Brain pericyte (primary cell): Measurements from ENCODE around the gene STK38L.

Source experiments
- DNase-seq: peaks from one replicate; pipeline ENCODE4 v3.0.0-alpha.2; 2012; ENCODE audit warnings: low read depth, low spot score

Gene STK38L

DNA sequence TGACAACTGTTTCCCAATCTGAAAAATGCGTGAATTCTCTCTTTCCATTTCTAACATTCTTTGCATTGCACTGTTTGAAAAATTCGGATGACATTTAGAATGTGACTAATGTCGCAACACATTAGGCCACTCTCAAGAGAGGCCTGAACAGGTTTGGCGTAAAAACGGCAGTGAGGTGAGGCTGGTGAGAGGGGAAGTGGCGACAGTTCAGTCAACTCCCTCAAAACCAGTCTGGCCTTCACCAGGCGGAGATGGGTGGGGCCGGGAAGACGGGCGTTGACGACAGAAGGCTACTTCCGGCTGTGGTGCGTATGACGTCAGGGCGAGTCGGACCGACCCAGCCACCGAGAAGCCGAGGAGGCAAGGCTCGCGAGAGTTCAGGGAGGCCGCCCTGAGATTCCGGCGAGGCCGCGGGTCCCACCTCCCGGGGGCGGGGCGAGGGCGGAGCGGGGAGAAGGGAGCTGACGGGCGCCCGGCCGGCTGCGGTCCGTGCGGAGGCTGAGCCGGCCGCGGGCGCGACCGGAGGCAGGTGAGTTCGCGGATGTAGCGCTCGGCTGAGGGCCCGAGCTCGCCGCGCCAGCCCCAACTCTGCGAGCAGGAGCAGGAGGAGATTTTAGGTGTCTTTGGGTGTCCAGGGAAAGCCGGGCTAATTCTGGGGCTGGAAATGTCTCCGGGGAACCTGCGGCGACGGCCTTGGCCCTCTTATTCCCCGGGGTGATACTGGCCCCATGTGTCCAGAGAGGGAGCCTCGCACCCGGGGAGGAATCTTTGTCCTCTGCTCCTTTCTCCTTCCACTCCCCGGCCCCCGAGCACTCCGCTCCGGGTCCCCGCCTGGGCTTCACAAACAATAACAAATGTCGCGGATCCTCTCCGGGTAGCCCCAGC is at the start of gene STK38L:
Gene STK38L (plus strand): TSS at position 483 of the 885 bp plus-strand sequence. CDS start 53,435 bp downstream, outside the sequence.
- peak; percentile 79 for DNase-seq

DNA sequence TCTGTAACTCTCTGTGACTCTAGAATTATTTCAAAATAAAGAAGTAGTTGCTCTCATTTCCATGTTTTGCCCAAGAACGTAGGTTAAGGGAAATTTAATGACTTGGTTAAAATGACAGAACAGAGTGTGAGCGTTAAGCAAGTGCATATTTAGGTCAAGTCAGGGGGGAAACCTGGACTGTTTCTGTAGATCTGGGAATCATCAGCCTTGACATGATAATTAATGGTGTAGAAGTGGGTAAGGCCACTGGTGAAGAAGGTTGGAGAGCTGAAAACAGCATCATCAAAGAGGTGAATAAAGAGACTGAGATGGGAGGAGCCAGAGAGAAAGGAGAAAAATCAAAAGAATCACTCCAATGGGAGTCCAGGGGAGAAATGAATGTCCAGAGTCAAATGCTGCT is 49.4 kb upstream of the STK38L start:
- no peak for DNase-seq

DNA sequence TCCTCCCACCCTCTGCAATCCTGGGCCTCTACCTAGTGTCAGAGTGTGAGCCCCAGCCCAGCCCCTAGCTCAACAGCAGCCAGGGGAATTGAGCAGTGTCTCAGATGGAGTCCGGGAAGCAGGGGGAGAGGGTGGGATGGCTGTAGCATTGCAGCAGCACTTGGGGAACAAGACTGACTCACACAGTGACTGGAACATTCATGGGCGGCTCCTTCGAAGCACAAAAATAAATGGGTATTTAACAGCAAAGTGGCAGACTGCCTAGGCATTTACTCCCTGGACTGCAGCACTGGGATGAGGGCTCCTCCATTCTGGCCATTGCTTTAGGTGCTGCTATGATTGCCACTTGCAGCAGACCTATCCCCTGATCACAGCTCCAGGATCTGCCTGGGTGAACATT is 46.0 kb upstream of the STK38L start:
- no peak for DNase-seq

DNA sequence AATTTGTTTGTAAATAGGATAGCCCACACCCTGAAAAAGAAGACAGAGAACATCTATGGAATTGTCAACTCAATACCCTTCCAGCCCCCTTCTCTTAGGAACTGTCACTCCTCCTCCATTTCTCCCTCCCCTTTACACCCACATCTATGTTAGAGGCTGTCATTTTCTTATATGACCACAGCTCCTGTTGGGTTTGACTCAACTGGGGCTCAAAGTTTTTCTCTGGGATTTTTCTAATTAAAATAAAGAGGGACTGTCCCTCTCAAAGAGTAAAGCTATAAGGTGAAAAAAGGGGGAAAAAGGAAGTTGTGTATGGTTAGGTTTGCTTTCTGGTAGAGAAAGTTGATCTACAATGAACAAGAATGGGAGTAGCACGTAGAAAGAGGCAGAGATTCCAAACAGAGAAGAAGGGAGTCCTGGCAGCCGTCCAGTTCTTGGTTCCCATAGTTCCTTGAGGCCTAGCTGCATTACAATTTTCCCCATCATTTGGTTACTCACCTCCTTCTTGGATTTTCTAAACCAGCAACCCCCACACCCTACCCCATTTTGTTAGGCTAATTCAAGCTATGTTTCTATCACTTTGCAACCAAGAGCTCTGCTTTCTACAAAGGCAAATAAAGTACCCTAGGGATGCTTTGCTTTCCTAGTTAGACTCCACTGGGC is 44.3 kb upstream of the STK38L start:
- DNase-seq = no peak

DNA sequence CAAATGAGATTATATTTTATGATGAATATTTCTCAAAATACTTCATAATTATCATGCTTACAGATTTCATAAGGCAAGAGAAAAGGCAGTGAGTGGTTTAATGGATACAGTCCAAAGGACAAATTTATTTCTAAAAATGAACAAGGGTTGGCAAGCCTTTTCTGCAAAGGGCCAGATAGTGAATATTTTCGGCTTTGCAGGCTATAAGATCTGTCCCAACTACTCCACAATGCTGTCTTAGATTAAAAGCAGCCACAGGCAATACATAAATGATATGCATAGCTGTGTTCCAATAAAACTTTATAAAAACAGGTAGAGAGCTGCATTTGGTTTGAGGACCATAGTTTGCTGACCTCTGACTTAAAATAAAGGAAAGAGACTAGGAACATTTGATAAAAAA is 42.9 kb upstream of the STK38L start:
- no peak for DNase-seq

DNA sequence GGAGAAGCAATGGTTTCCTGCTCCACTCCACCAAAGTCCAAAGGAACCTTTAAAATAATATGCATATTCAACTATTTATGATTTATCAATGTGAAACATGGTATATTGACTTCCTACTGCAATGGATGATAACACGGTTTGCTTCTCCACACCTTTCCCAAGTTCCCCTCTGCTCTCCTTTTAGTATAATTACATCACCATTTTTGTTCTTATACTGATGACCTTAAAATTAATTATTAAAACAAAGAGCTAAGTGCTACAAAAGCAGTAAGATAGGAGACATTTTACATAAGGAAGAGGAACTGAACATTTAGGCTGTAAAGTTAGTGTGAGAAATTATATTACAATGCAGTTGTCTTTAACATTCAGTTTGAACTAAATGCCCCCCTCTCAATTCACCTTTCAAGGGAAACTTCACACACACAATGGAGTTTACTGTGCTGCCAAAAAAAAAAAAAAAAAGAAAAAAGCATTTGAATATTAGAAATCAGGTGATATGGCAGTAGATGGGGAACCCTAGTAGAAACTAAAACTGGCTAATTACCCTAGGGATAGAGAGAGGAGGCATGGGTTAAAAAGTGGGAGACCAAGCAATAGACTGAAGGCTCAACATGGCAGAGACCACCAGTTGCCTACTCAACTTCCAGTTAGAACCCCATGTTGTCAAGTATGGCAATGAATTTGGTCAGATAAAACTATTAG is 37.1 kb upstream of the STK38L start:
- DNase-seq = no peak

DNA sequence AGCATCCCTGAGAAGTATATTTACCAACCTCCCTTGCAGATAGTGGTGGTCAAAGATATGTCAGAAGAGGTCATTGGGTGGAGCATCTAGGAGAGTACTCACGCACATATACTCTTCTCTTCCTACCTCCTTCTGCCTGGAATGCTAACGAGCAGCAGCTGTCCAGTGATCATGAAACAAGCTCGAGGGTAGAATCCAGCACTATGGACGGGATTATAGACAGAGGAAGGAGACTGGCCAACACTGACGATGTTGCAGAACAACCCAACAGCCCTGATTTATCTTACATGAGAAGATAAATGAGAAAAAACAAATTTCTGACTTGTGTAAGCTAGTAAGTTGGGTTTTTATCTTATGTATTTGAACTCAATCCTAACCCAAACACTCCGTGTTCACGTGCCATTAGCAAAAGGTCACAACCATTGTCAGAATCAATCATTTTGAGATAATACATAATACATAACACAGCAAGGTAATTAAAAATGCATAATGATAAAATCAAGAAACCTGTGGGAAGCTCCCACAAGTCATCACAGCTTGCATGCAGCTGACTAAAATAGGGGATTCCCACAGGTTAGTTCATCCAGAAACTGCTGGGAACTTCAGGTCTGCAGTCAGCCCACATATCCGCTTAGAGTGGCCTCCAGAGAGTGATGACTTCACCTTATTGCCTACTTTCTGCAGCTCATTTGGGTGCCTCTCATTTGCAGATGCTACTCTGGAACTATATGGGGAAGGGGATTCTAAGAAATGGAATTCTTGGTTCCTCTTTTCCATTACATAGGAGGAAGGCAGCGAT is 36.3 kb upstream of the STK38L start:
- no peak for DNase-seq

DNA sequence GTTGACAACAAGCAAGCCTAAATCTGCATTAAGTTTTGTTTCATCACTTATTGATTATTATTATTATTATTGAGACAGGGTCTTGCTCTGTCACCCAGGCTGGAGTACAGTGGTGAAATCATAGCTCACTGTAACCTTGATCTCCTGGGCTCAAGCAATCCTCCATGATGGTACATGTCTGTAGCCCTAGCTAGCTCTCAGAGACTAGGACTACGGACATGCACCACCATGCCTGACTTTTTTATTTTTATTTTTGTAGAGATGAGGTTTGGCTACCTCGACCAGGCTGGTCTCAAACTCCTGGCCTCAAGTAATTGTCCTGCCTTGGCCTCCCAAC is 35.7 kb upstream of the STK38L start:
- DNase-seq = no peak

DNA sequence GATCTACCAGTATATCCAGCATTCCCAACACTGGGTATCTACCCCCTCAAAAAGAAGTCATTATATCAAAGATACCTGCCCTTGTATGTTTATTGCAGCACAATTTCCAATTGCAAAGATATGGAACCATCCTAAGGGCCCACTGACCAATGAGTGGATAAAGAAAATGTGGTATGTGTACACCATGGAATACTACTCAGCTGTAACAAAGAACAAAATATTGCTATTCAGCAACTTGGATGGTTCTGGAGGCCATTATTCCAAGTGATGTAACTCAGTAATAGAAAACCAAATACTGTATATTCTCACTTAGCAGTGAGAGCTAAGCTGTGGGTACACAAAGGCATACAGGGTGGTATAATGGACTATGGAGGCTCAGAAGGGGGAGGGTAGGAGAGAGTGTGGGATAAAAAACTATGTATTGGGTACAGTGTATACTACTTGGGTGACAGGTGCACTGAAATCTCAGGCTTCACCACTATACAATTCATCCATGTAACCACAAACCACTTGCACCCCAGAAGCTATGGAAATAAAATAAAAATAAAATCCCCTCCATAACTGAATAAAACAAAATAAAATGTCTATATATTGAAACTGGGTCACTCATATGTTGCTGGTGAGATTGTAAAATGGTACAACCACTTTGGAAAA is 34.7 kb upstream of the STK38L start:
- DNase-seq = no peak

DNA sequence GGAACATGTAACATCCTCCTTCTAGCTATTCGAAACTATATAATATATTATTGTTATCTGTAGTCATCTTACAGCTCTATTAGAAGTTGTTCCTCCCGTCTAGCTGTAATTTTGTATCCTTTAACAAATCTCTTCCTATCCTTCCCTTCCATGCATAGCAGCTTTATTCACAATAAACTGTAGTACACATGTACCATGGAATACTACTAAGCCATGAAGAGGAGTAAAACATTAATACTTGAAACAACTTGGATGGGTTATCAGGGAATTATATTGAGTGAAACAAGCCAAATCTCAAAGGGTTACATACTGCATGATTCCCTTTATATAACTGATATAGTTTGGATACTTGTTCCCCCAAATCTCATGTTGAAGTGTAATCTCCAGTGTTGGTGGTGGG is 33.9 kb upstream of the STK38L start:
- no peak for DNase-seq

DNA sequence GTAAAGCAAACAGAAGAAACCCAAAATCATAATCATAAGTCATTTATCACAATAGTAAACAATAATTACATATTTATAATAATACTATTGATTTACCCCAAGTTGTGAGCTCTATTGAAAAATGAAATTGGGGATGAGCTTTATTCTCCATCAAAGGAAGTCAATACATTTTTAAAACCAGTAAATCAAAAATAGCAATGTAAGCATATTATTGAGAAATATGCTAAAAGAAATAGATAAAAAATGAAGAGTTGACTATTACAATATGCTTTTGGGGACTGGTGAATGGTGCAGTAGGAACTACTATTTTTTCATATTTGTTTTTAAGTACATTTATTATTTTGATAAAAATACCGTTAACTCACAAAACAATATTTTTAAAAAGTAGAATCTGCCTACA is 31.2 kb upstream of the STK38L start:
- DNase-seq = no peak

DNA sequence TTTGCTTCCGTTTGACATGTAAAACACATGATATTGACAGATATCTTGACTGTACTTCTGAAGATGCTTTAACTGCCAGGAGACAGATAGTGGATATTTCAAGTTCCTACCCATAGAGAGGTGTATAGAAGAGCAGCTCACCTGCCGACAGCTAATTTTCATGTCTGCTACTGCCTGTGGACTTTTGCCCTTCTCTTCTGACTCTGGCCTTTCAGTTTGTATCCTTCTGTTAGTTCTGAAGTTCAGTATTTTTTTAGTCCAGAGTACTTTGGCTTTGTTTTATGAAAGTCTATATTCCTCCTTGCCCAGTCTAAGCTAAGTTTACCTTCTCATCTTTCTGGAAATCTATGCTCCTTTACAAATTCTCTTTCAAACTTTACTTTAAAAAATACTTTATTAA is 30.8 kb upstream of the STK38L start:
- no peak for DNase-seq

DNA sequence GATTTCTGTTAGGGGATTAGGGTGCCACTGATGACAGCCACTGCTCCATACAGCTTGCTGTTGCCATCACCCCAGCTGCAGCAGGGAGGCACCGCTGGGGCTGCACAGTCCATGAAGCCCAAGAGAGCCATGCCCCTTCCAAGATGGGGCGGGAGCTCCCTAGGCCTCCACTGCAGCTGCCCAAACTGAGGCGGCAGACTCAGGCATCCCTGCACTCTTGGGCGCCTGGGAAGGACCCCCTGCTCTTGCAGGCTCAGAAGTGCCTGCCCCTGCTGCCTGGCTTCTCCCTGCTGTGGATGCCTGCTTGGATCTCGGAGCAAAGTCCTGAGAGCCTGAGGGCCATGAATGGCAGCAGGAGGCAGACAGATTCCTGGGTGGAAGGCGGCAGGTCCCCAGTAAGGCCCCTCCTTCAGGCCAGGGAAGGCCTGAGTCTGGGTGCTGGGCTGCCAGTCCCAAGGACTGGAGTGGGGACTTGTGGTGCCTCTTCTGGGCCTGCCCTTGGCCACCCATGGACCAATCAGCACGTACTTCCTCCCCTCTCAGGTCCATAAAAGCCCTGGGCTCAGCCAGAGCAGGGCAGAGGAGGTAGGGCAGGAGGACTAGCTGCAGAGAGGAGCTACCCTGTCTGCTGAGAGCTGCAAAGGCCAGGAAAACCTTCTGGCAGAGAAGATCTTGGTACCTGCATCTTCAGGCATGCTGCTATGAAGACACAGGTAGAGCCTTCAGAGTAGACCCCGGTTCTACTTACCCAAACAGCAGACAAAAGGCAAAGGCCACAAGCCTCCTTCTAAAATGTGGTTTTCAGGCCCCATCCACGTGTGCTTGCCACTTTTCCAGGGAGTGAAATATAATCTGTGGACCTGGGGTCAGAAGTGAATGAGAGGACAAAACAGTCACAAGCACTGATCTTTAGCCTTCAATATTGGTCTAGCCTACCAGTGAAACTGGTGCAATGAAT is 30.0 kb upstream of the STK38L start:
- no peak for DNase-seq

DNA sequence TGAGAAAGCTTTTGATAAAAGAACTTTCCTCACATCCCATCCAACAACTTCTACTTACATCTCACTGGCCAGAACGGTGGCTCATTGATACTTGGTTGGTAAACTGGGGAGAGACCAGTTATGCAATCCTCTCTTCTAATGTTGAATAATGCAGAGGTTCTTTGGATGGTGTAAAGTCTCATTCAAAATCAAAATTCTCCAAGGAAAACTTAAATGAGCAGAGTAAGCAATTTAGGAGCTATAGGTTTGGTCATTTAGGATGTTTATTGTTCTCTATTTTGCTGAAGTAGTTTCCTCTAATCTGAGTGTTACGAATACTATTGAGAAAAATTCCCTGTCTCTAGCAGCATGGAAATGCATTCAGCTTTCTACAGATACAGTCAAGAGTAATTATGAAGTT is 26.5 kb upstream of the STK38L start:
- no peak for DNase-seq

DNA sequence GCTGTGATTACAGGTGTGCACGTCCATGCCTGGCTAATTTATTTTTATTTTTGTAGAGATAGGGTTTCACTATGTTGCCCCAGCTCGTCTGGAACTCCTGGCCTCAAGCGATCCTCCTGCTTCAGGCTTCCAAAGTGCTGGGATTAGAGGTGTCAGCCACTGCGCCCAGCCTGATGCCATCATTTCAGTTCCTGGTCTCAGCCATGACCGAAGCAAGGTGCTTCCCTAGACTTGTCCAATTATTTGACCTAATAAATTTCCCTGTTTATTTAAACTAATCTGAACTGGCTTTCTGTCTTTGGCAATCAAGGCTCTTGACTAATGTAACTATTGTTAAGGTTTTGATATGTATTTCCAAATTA is 24.4 kb upstream of the STK38L start:
- DNase-seq = no peak

DNA sequence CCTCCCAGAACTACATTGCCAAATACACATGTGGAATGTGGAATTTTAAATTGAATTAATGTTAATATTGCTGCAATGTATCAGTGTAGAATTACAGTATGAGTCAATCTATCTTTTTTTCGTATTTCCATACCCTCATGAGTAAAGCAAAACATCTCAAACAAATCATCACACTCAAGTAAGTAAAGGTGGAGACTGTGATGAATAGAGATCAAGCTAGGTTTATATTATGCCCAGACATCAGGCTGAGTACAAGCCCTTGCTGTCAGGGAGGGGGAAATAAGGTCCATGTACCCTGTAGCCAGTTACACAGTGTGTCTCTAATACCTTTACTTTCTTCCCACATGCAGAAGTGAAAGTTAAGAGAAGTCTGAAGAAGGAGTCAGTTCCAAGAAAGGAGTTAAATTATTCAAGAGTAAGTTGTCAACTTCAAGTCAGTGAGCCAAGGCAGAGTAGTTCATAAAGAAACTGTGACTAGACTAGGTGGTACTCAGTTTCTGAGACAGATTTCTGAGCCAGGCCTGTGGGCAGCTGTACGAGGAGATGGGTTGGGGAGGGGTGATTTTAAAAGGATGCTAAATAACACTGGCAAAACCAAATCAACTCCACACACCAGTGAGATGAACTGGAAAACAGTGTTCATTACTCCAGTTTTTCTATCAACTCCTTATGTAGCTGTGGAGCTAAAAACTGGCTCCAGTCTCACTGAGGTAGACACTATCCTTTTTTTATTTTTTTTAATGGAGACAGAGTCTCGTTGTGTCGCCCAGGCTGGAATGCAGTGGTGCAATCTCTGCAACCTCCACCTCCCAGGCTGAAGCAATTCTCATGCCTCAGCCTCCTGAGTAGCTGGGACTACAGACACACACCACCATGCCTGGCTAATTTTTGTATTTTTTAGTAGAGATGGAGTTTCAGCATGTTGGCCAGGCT is 23.8 kb upstream of the STK38L start:
- no peak for DNase-seq

DNA sequence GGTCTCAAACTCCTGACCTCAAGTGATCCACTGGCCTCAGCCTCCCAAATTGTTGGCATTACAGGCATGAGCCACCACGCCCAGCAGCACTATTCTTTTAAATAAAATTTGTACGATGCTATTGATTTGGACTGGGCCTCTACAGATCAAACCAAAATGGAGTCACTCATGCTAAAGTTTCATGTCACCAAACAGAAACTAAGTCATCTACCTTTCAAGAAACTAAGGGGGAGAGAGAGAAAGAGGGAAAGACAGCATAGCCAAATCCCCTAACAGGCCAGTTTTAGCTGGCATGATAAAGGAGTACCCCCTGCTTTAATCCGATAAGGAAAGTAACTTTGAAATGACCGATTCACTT is 23.1 kb upstream of the STK38L start:
- DNase-seq = no peak

DNA sequence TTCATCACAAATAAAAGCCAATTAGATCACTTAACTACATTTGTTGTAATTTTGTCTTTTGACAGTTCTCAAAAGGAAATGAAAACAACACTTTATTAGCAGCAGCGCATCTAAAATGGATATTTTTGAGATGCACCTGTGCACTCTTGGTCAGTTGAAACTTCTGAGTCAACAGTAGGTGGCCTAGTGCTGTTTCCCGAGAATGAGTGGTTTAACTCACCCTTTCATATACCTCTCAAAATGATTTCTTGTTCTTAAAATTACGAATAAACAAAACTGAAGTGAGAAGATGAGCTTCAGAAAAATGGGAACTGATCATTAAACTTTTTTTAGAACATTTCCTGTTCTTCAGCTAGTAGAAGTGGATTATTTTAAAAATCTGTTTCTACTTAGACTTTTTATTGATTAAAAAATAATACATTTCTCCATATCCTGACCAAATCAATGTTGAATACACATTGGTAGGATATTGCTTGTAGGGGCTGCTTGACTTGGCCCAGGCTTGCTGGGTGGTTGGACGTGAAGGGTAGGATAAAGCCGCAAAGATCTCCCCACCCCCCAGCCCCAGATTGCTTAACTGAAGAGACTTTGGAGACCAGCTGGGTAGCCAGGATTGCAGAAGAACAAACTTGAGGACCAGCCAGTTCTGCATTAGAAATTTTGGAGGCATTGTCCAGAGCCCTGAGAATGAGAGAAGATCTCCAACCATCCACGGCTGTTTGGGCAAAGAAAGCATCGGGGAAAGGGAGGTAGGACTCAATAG is 22.3 kb upstream of the STK38L start:
- DNase-seq = no peak
